HepG2 (cell line): ENCODE data around the gene RRAD. TPM values are rescaled to one million over a fixed set of nuclear protein-coding genes. Genes with fewer than 3 reads are reported as not detected.

ENCODE experiments used
- CENPX ChIP-seq: sonication (generic); formaldehyde crosslinking; IDR thresholded peaks from 2 replicates; pipeline ENCODE4 v1.9.0; 2021; ENCODE audit warnings: mild to moderate bottlenecking, missing genetic modification reagents, moderate library complexity
- DZIP1 ChIP-seq: sonication (generic); formaldehyde crosslinking; IDR thresholded peaks from 2 replicates; pipeline ENCODE4 v1.5.0; 2020; ENCODE audit warnings: mild to moderate bottlenecking, missing genetic modification reagents
- ELK4 ChIP-seq: sonication (generic); formaldehyde crosslinking; IDR thresholded peaks from 2 replicates; pipeline ENCODE4 v1.9.0; 2021; ENCODE audit warnings: missing genetic modification reagents, borderline replicate concordance
- HMGXB4 ChIP-seq, 2 experiments: sonication (generic) in 1 of 2; formaldehyde crosslinking in 1 of 2; IDR thresholded peaks; 2 replicates each; pipeline versions ENCODE4 v1.4.0 to v1.6.1; 2018 to 2020; ENCODE audit warnings: missing genetic modification reagents in 2 of 2, borderline replicate concordance in 1 of 2, low read depth in 1 of 2, mild to moderate bottlenecking in 1 of 2, missing biosample characterization in 1 of 2
- JARID2 ChIP-seq: sonication (generic); formaldehyde crosslinking; IDR thresholded peaks from 2 replicates; pipeline ENCODE4 v1.8.1; 2023; ENCODE audit warnings: missing genetic modification reagents, inconsistent platforms; ENCODE audit not compliant: insufficient replicate concordance
- SYNCRIP ChIP-seq: fragments of 200-400 bp; formaldehyde crosslinking; IDR thresholded peaks from 2 replicates; pipeline ENCODE4 v1.6.1; 2018; ENCODE audit warnings: mild to moderate bottlenecking, low read depth, low read length; ENCODE audit not compliant: insufficient read depth
- ZBTB1 ChIP-seq: sonication (generic); formaldehyde crosslinking; IDR thresholded peaks from 2 replicates; pipeline ENCODE4 v1.4.0; 2020; ENCODE audit warnings: missing genetic modification reagents, borderline replicate concordance
- ZIK1 ChIP-seq: sonication (generic); formaldehyde crosslinking; IDR thresholded peaks from 2 replicates; pipeline ENCODE4 v1.5.0; 2020; ENCODE audit warnings: mild to moderate bottlenecking, low read depth, missing genetic modification reagents, borderline replicate concordance
- ZNF354B ChIP-seq: sonication (generic); formaldehyde crosslinking; IDR thresholded peaks from 2 replicates; pipeline ENCODE4 v1.8.0; 2022; ENCODE audit warnings: mild to moderate bottlenecking, missing genetic modification reagents
- ZNF530 ChIP-seq: sonication (generic); formaldehyde crosslinking; IDR thresholded peaks from 2 replicates; pipeline ENCODE4 v1.5.0; 2020; ENCODE audit warnings: low read depth, mild to moderate bottlenecking, missing genetic modification reagents
- ZNF569 ChIP-seq: sonication (generic); formaldehyde crosslinking; IDR thresholded peaks from 2 replicates; pipeline ENCODE4 v1.5.0; 2020; ENCODE audit warnings: mild to moderate bottlenecking, missing genetic modification reagents, moderate library complexity, borderline replicate concordance
- ZNF574 ChIP-seq: sonication (generic); formaldehyde crosslinking; IDR thresholded peaks from 2 replicates; pipeline ENCODE4 v1.4.0; 2020; ENCODE audit warnings: missing genetic modification reagents
- ZNF800 ChIP-seq: sonication (generic); formaldehyde crosslinking; IDR thresholded peaks from 2 replicates; pipeline ENCODE4 v1.4.0; 2020; ENCODE audit warnings: missing genetic modification reagents
- polyA plus RNA-seq, 8 experiments: library from polyadenylated mRNA; depleted of rRNA in 3 of 8; stranded (reverse) in 7 of 8; unstranded in 1 of 8; fragments of >200 nt; fragmentation: Illumina TruSeq in 4 of 8; extraction: Trizol in 4 of 8; gene quantifications; 2 replicates each; pipeline versions ENCODE4 v1.2.1 to v1.2.3, GENCODE V29; 2011 to 2016; ENCODE audit warnings: low read depth in 4 of 8, missing spikeins in 1 of 8, mixed read lengths in 1 of 8; ENCODE audit not compliant: insufficient read depth in 1 of 8
- total RNA-seq, 5 experiments: library from RNA; depleted of rRNA; stranded (reverse); fragments of >200 nt; fragmentation: Illumina TruSeq; extraction: Trizol; gene quantifications; 2 replicates each; pipeline ENCODE4 v1.2.3, GENCODE V29; 2016; ENCODE audit warnings: low read depth in 1 of 5

The RRAD gene
- total and polyA plus RNA-seq, 2 of the 13 experiments (the other 11 are each of a cell fraction or from before 2014, with no cell fraction given), result 0.80 to 1.1 TPM

GRCh38 chr16:66936889-66937554 is 11.7 kb upstream of the RRAD start (continued):
- TF ChIP-seq JARID2, result no peak
- TF ChIP-seq HMGXB4 (CRISPR knock-in tag; IDR thresholded peaks at IDR 0.05; ENCODE audit: borderline replicate concordance in 1 of 2, low read depth in 1 of 2), result no peak
- TF ChIP-seq CENPX (CRISPR knock-in tag), result no peak
- no peak for TF ChIP-seq ZNF354B
- TF ChIP-seq ELK4 (CRISPR knock-in tag), result no peak
- peak; percentile 24; the same call in 1 of the 2 replicates for TF ChIP-seq ZNF574 (CRISPR knock-in tag)
- no peak for TF ChIP-seq ZIK1 (CRISPR knock-in tag)
- no peak for TF ChIP-seq ZNF800 (CRISPR knock-in tag)
- no peak for TF ChIP-seq SYNCRIP
- no peak for TF ChIP-seq ZNF530 (CRISPR knock-in tag)
- no peak for TF ChIP-seq ZNF569
- no peak for TF ChIP-seq ZBTB1 (CRISPR knock-in tag)
- TF ChIP-seq DZIP1 (CRISPR knock-in tag), result no peak
